ENCODE data around the gene KLK10. TPM values are rescaled to one million over a fixed set of nuclear protein-coding genes. Genes with fewer than 3 reads are reported as not detected.
"Not testable (repeated sequence)": the region's sequence is repeated elsewhere in the genome, so short reads cannot be mapped to it uniquely, and the experiment has no call there.

The KLK10 gene
- polyA plus RNA-seq, 1 donor = 0.18 TPM

GRCh38 chr19:51002089-51002532 lies 17.4 kb downstream of the KLK10 start:
- DNase-seq (ENCODE audit: low read depth) = no peak

GRCh38 chr19:51001515-51001914 lies 18.0 kb downstream of the KLK10 start, which contains the start of gene KLK8:
Gene KLK8, minus strand, starts transcription at chr19:51001604. Its CDS starts 437 bp downstream, at chr19:51001167.
- DNase-seq (ENCODE audit: low read depth) = no peak

GRCh38 chr19:51000981-51001380 lies 18.5 kb downstream of the KLK10 start:
- DNase-seq (ENCODE audit: low read depth) = no peak

GRCh38 chr19:51000426-51000825 lies 19.1 kb downstream of the KLK10 start:
- no peak for DNase-seq (ENCODE audit: low read depth)

- no peak for DNase-seq (ENCODE audit: low read depth)
Observed at GRCh38 chr19:50998686-50999085, 20.8 kb downstream of the KLK10 start.

GRCh38 chr19:50998061-50998460 lies 21.4 kb downstream of the KLK10 start:
- no peak for DNase-seq (ENCODE audit: low read depth)

GRCh38 chr19:50994129-50994528 lies 25.4 kb downstream of the KLK10 start:
- DNase-seq (ENCODE audit: low read depth) = no peak

- no peak for DNase-seq (ENCODE audit: low read depth)
Observed at GRCh38 chr19:50992666-50993035, 26.9 kb downstream of the KLK10 start.

- DNase-seq (ENCODE audit: low read depth) = not testable (repeated sequence)
Observed at GRCh38 chr19:50984416-50984815, 35.1 kb downstream of the KLK10 start.

- no peak for DNase-seq (ENCODE audit: low read depth)
Observed at GRCh38 chr19:50983625-50984292, 35.8 kb downstream of the KLK10 start, which contains the start of gene KLK7. Gene KLK7, minus strand, starts transcription at chr19:50983917. Its CDS starts 1,518 bp downstream, at chr19:50982399.

- no peak for DNase-seq (ENCODE audit: low read depth)
Observed at GRCh38 chr19:50982186-50982585, 37.3 kb downstream of the KLK10 start.

- no peak for DNase-seq (ENCODE audit: low read depth)
Observed at GRCh38 chr19:50981587-50982146, 37.8 kb downstream of the KLK10 start.

GRCh38 chr19:50980208-50980607 lies 39.3 kb downstream of the KLK10 start:
- no peak for DNase-seq (ENCODE audit: low read depth)

- DNase-seq (ENCODE audit: low read depth) = no peak
Observed at GRCh38 chr19:50979758-50980157, 39.8 kb downstream of the KLK10 start.

- DNase-seq (ENCODE audit: low read depth) = no peak
Observed at GRCh38 chr19:50978772-50979390, 40.6 kb downstream of the KLK10 start.

- no peak for DNase-seq (ENCODE audit: low read depth)
Observed at GRCh38 chr19:50977626-50978025, 41.9 kb downstream of the KLK10 start.

GRCh38 chr19:50975766-50976165 lies 43.7 kb downstream of the KLK10 start:
- DNase-seq (ENCODE audit: low read depth) = no peak

- DNase-seq (ENCODE audit: low read depth) = no peak
Observed at GRCh38 chr19:50974702-50975556, 44.6 kb downstream of the KLK10 start.

GRCh38 chr19:50972795-50973376 lies 46.6 kb downstream of the KLK10 start:
- DNase-seq (ENCODE audit: low read depth) = no peak

- not testable (repeated sequence) for DNase-seq (ENCODE audit: low read depth)
Observed at GRCh38 chr19:50969810-50970209, 49.7 kb downstream of the KLK10 start.

- no peak for DNase-seq (ENCODE audit: low read depth)
Observed at GRCh38 chr19:50969413-50969760, 50.1 kb downstream of the KLK10 start, which contains the start of gene KLK6. Gene KLK6, minus strand, starts transcription at chr19:50969591. Its CDS starts 1,487 bp downstream, at chr19:50968104.

Data from forelimb muscle (tissue), 1 donor.